ENCODE results near the gene B3GALT5.

The B3GALT5 gene

GRCh38 chr21:39663742-39664492 is 51.2 kb downstream of the B3GALT5 start:
- no peak for DNase-seq (ENCODE audit: low read depth in 2 of 3, low spot score in 1 of 3)

- no peak for DNase-seq (ENCODE audit: low read depth in 2 of 3, low spot score in 1 of 3)
Measured at GRCh38 chr21:39664586-39664985, 51.8 kb downstream of the B3GALT5 start.

DNA sequence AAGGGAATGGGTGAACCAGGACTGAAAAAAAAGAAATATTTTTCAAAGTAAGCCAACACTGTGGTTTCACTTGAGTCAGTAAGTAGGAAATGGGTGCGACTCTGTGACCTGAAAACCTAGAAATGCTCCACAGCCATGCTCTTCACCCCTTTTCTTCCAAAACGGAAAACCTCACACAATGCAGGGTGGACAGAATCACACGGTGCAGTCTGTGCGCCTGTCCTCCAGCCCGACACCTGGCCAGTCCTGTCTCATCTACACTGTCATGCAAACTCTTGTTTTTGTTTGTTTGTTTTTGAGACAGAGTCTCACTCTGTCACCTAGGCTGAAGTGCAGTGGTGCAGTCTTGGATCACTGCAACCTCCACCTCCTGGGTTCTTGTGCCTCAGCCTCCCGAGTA is 53.3 kb downstream of the B3GALT5 start:
- DNase-seq (ENCODE audit: low read depth in 2 of 3, low spot score in 1 of 3): no peak

- DNase-seq (ENCODE audit: low read depth in 2 of 3, low spot score in 1 of 3): no peak
Measured at GRCh38 chr21:39666681-39667315, 54.1 kb downstream of the B3GALT5 start.

DNA sequence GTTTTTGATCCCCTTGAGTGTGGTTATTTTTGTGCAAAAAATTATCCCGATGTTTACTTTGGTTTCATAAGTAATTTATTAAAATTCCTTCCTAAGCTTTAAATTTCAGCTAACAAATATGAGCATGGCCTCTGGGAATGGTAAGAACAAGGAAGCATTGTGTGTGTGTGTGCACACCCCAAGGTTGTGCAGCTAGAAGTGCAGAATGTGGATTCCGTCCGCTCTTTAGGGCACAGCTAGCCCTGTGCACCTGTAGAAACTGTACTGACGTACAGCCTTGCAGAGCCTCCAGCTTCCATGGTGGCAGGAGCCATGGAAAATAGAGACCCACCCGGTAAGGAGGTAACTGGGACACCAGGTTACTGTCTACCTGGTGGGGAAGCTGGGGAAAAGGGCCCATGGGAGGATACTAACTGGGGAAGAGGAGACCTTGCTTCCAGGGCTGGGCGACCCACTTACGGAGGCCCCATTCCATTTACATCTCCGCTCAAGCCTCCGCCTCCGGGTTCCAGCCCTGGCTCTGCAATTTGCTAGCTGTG is 54.7 kb downstream of the B3GALT5 start:
- no peak for DNase-seq (ENCODE audit: low read depth in 2 of 3, low spot score in 1 of 3)

GRCh38 chr21:39668369-39668768 is 55.6 kb downstream of the B3GALT5 start:
- DNase-seq (ENCODE audit: low read depth in 2 of 3, low spot score in 1 of 3): no peak

GRCh38 chr21:39669485-39669884 is 56.7 kb downstream of the B3GALT5 start:
- no peak for DNase-seq (ENCODE audit: low read depth in 2 of 3, low spot score in 1 of 3)

DNA sequence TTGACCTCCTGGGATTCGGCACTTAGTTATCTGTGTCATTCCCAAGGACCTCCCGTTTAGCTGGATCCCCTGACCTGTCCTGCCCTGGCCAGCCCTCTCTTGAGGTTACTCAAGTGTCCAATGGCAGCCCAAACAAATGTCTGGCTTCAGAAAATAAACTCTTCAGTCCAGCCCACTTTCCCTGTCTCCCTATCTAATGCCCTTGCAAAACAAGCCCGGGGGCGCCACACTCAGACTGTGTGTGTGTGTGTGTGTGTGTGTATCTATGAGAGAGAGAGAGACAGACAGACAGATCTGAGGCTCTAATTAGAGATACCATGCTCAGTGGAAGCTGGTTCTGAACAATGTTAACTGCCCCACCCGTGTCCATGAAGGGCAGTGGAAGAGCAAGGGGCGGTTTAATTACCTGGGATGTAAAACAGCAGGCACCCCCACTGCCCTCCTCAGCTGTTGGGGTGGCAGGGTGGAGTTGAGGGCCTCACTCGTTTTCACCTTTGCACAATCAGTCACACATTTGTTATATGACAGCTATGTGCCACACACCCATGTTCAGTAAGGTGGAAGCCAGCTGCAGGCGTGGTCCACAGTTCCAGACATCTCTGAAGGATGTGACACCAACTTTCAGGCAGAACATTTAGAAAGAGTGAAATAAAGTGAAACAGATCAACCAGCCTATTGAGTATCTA is 57.4 kb downstream of the B3GALT5 start:
- DNase-seq (ENCODE audit: low read depth in 2 of 3, low spot score in 1 of 3): no peak

- no peak for DNase-seq (ENCODE audit: low read depth in 2 of 3, low spot score in 1 of 3)
Measured at GRCh38 chr21:39670701-39671100, 58.0 kb downstream of the B3GALT5 start.

DNA sequence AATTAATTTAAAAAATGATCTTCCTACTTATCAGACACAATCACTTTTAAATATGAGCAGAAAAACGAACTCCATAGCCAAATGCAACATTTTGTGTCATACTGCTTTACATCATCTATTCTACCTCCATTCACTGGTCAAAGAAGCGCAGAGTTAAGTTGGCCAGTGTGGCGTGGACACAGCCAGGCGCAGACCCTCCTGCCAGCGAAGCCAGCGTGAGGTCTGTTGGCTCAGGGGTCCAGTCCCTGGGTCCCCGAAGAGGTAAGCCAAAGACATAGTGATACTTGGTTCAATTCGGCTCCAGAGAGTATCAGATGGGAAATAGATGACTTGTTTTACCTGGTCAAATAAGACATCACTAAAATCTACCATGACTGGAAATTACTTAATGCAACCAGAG is 59.2 kb downstream of the B3GALT5 start:
- DNase-seq (ENCODE audit: low read depth in 2 of 3, low spot score in 1 of 3): no peak

- DNase-seq (ENCODE audit: low read depth in 2 of 3, low spot score in 1 of 3): no peak
Measured at GRCh38 chr21:39673163-39673562, 60.4 kb downstream of the B3GALT5 start.

- no peak for DNase-seq (ENCODE audit: low read depth in 2 of 3, low spot score in 1 of 3)
Measured at GRCh38 chr21:39673736-39674135, 61.0 kb downstream of the B3GALT5 start.

DNA sequence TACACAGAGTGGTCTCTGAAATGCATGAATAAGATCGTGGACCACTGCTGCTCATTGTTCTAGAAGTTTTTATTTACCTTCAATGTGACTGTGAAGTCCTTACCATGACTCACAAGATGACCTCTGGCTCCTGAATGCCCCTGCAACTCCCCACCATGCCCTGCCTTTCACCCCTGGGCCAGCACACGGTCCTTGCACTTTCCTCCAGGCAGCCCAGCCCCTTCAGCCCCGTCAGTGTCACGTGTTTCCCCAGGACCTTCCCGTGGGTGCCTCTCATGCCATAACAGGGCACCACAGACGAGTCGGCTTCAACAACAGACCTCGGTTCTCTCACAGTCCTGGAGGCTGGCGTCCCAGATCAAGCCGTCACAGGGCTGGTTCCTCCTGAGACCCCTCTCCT is 62.1 kb downstream of the B3GALT5 start:
- DNase-seq (ENCODE audit: low read depth in 2 of 3, low spot score in 1 of 3): no peak

- DNase-seq (ENCODE audit: low read depth in 2 of 3, low spot score in 1 of 3): no peak
Measured at GRCh38 chr21:39675590-39675989, 62.9 kb downstream of the B3GALT5 start.

- DNase-seq (ENCODE audit: low read depth in 2 of 3, low spot score in 1 of 3): no peak
Measured at GRCh38 chr21:39675993-39676661, 63.4 kb downstream of the B3GALT5 start.

DNA sequence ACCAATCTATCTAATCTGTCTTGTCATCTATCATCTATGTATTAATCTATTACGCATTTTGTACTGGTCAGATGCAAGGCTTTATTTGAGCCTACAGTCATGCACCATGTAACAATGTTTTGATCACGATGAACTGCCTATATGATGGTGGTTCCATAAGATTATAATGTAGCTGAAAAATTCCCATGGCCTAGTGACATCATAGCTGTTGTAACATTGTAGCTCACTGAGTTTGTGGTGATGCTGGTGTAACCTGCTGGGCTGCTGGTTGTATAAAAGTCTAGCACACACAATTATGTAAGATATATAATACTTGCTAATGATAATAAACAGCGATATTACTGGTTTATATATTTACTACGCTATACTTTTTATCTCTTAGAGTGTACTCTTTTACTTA is 67.5 kb downstream of the B3GALT5 start:
- no peak for DNase-seq (ENCODE audit: low read depth in 2 of 3, low spot score in 1 of 3)

DNA sequence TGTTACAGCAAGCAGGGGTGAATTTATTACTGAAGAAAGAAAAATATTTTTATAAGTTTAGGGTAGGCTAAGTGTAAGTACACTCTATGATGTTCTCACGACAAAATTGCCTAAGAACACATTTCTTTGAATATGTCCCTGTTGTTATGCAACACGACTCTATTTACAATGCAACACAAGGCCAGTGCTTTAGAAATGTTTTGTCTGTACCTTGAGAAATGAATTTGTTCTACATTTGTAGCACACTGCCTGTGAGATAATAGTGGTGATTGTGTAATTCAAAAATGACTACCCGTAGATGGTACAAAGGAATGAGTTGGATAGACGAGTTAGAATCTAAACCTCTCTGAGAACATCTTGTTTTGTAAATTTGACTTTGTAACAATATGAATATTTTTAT is 68.5 kb downstream of the B3GALT5 start:
- no peak for DNase-seq (ENCODE audit: low read depth in 2 of 3, low spot score in 1 of 3)

- no peak for DNase-seq (ENCODE audit: low read depth in 2 of 3, low spot score in 1 of 3)
Measured at GRCh38 chr21:39681845-39682244, 69.1 kb downstream of the B3GALT5 start.

DNA sequence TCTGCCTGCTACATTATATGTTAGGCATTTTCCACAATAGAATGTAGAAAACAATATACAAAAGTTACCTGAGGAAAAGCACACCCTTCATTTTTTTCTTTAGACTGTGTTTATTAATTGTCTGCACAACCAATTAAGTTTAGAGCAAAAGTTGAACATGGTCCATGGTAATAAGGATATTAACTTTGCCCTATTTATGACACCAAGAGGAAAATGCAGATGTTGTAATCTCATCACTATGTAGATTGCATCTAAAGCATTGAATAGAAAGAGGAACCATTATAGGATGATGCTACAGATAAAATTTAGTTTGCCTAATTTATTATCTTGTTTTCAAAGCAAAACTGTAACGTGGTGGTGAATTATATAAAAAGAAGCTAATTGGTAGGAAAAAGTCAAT is 72.5 kb downstream of the B3GALT5 start:
- DNase-seq (ENCODE audit: low read depth in 2 of 3, low spot score in 1 of 3): no peak

- DNase-seq (ENCODE audit: low read depth in 2 of 3, low spot score in 1 of 3): no peak
Measured at GRCh38 chr21:39685991-39686390, 73.3 kb downstream of the B3GALT5 start.

DNA sequence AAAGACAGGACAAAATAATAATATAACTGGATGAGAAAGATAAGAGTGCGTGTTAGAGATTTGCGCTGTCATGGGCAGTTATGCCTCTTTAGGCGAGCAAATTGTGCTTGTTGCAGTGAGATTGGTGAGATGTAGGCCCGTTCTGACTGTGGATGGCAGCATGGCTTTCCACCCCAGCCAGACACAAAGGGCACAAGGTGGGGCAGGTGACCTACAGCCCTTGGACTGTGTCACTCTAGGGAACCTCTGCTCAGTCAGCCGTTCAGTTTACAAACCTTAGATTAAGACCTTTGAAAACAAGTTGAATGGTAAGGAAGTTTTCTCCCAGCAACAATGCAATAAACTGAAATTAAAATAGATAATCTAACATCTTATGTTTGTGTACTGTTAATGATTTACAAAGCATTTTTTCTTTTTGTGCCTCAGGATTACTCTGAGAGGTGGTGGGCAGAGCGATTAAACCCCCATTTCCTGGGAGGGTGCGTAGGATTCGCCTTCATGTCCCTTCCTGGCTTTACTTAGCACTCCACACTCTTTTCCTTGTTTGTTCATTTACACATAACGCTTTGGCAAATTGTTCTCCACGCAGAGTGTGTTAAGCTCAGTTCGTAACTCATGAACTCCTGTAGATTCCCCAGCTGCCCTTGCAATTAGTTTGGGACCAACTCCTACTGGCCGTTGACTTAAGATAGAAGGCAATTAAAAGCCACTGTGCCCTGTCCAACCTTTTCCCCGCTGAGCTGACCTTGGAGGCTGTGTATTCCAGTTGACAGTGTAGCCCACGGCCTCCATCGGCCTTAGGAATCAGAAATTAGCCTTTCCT is 74.1 kb downstream of the B3GALT5 start:
- no peak for DNase-seq (ENCODE audit: low read depth in 2 of 3, low spot score in 1 of 3)

Data from stimulated activated CD4-positive, alpha-beta T cell treated with anti-CD3 and anti-CD28 coated beads, Interleukin-12 subunit alpha, Interleukin-12 subunit beta, amount 100 ng/mL, for 48 hours (primary cell).